WI38 (cell line): ENCODE data around the gene AGPAT3.

Source experiments
- H3K4me3 ChIP-seq: 2 replicates; pipeline ENCODE4 v1.5.1; 2011; ENCODE audit warnings: low read depth, mild to moderate bottlenecking, control low read depth, low read length
- CTCF ChIP-seq: IDR thresholded peaks from 2 replicates; pipeline ENCODE4 v1.5.1; 2012; ENCODE audit warnings: low read depth, mild to moderate bottlenecking, control low read depth, low read length

Gene AGPAT3

DNA sequence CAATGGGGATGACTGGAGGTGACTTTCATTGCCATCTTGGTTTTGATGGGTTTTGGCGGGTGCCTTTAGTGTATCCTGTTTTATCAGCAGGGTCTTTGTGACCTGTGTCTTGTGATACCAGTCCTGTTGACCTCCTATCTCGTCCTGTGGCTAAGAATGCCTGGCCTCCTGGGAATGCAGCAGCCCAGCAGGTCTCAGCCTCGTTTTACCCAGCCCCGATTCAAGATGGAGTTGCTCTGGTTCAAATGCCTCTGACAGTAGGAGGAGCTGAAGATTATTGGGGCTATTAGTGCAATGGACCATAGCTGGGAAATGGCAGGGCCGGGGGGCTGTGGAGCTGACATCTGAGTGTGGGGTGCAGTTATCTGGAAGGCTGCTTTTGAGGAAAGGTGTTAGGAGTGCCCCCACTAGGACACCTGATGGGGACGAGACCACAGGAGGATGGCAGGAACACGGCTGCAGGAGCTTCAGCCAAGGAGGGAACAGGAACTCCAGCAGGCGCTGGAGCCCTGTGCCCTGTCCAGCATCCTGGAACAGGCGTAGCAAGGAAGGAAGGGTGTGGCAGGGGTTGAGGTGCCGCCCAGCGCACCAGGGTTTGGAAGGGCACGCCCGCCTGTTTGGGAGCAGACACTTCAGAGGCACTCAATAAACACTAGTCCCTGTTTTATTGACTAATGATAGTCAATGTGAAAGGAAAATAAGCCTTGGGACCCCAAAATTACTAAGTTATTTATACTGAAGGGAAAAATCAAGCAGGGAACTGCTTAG lies 15.3 kb upstream of the AGPAT3 start:
- TF ChIP-seq CTCF: no peak
- H3K4me3 ChIP-seq: no peak overlapping the region

- TF ChIP-seq CTCF: no peak
- H3K4me3 ChIP-seq: no peak overlapping the region
Observed at GRCh38 chr21:43850728-43851295, 14.2 kb upstream of the AGPAT3 start.

DNA sequence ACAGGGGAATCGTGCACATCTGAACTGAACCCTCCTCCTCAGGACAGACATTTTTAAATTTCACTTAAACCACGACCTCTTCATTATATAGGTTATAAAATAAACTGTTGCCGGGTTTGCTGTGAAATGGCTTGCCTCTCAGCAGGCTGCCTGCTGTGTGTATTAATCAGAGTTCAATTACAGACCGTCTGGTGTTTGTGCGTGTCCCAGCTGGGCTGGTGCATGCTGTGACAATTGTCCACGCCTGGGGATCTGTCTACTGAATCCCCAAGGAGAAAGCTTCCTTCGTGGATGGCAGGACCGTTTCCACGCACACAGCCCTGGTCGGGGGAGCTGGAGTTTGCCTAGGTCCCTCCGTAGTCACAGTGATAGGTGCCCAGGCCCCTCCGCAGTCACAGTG lies 13.4 kb upstream of the AGPAT3 start:
- TF ChIP-seq CTCF: no peak
- no peak overlapping the region for H3K4me3 ChIP-seq

- no peak for TF ChIP-seq CTCF
- no peak overlapping the region for H3K4me3 ChIP-seq
Observed at GRCh38 chr21:43853851-43854772, 10.9 kb upstream of the AGPAT3 start.

DNA sequence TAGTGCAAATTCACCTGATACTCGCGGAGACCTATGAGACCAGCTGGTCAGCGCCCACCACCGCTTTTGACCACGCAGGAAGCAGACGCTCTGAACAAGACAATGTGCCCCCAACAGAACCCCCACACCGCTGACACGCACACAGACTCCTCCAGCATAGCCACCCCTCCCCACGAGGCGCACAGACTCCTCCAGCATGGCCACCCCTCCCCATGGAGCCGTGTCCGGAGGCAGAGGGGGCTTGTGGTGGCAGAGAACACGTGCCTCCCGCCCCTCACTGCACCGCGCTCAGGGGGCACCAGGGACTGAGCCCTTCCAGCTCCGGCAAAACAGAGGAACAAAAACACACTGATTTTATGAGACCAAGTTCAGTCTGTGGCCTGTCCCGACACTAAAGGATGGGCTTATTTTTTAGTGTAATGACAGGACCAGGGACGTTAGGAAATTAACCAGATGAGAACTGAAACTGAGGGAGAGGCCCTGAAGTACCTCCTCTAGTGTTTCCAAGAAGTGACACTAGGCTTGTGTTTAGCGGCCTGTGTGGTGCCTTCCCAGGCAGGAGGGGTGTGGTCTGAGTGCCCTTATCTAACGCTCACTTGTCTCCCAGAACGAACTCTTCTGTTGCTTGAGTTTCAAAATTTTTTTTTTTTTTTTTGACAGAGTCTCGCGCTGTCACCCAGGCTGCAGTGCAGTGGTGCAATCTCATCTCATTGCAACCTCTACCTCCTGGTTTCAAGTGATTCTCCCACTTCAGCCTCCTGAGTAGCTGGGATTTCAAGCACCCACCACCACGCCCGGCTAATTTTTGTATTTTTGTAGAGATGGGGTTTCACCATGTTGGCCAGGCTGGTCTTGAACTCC lies 10.0 kb upstream of the AGPAT3 start:
- no peak overlapping the region for H3K4me3 ChIP-seq
- no peak for TF ChIP-seq CTCF

DNA sequence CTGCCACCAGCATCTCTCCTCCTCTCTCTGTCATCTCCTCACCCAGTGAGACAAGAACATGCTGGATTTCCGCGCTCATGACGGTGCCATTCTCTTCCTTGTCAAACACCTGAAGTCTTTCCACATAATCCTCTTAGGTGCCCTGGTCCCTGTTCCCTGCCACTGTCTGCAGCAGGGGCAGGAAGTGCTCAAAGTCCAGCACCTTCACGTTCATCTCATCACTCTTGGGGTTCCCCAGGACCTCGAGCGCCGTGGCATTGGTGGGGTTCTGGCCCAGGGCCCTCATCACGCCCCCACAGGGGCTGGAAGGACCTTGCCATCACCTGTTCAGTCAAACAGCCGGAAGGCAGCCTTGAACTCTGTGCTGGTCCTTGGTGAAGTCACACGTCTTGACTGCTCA lies 9.1 kb upstream of the AGPAT3 start:
- no peak for TF ChIP-seq CTCF
- H3K4me3 ChIP-seq: no peak overlapping the region
